GM21390 (cell line): ENCODE measurements around the gene PNKD.
A peak's percentile ranks its signal among the peaks of the same experiment; 100 is the strongest.
"Not testable (repeated sequence)": the region's sequence is repeated elsewhere in the genome, so short reads cannot be mapped to it uniquely, and the experiment has no call there.

Experiments
- ATAC-seq: cut with Tn5 transposase; IDR thresholded peaks from one replicate; pipeline ENCODE4 v1.9.1; 2021; ENCODE audit not compliant: unreplicated experiment

PNKD gene

GRCh38 chr2:218272531-218273212 is 2.4 kb downstream of the PNKD start:
- ATAC-seq, result no peak

GRCh38 chr2:218273214-218273907 is 3.0 kb downstream of the PNKD start:
- not testable (repeated sequence) for ATAC-seq

GRCh38 chr2:218273908-218274249 is 3.6 kb downstream of the PNKD start:
- no peak for ATAC-seq

- ATAC-seq, result no peak
Observed at GRCh38 chr2:218274586-218274985, 4.3 kb downstream of the PNKD start.

- no peak for ATAC-seq
Observed at GRCh38 chr2:218275371-218276072, 5.2 kb downstream of the PNKD start.

GRCh38 chr2:218276986-218277755 is 6.9 kb downstream of the PNKD start:
- no peak for ATAC-seq

GRCh38 chr2:218277921-218278320 is 7.6 kb downstream of the PNKD start:
- ATAC-seq, result no peak

GRCh38 chr2:218278531-218279360 is 8.4 kb downstream of the PNKD start:
- no peak for ATAC-seq

GRCh38 chr2:218280260-218280870 is 10.0 kb downstream of the PNKD start:
- ATAC-seq, result no peak

GRCh38 chr2:218281449-218281848 is 11.1 kb downstream of the PNKD start:
- ATAC-seq, result no peak

GRCh38 chr2:218282173-218282991 is 12.1 kb downstream of the PNKD start:
- ATAC-seq, result no peak

GRCh38 chr2:218284106-218284811 is 13.9 kb downstream of the PNKD start:
- peak; percentile 50 for ATAC-seq

GRCh38 chr2:218285604-218286003 is 15.3 kb downstream of the PNKD start:
- ATAC-seq, result no peak

GRCh38 chr2:218286570-218287459 is 16.5 kb downstream of the PNKD start:
- ATAC-seq, result peak; percentile 65

- no peak for ATAC-seq
Observed at GRCh38 chr2:218289639-218290315, 19.5 kb downstream of the PNKD start.

- ATAC-seq, result peak; percentile 55
Observed at GRCh38 chr2:218290316-218291261, 20.3 kb downstream of the PNKD start.
